PC-3 (cell line): ENCODE data around the gene STAG1.

ENCODE experiments used
- CTCF ChIP-seq: fragments of 300-600 bp; sonication (generic); conservative IDR thresholded peaks from 2 replicates; pipeline ENCODE4 v1.5.1; 2017; ENCODE audit warnings: antibody characterized with exemption, low read depth, mild to moderate bottlenecking, low read length
- EZH2 ChIP-seq: fragments of 300-600 bp; sonication (generic); IDR thresholded peaks from one replicate; pipeline ENCODE4 v1.6.1; 2017; ENCODE audit warnings: antibody characterized with exemption, mild to moderate bottlenecking, low read length; ENCODE audit not compliant: unreplicated experiment
- EZH2phosphoT487 ChIP-seq: fragments of 300-600 bp; sonication (generic); IDR thresholded peaks from 2 replicates; pipeline ENCODE4 v1.6.1; 2018; ENCODE audit warnings: mild to moderate bottlenecking, antibody characterized with exemption, low read length, borderline replicate concordance

- no peak for TF ChIP-seq CTCF
- TF ChIP-seq EZH2, result no peak
- TF ChIP-seq EZH2phosphoT487, result no peak
These were observed 634 bp downstream of the STAG1 start for GRCh38 chr3:136751316-136752171.
